ENCODE measurements around the gene LTA. TPM values are rescaled to one million over a fixed set of nuclear protein-coding genes. Genes with fewer than 3 reads are reported as not detected.
A peak's percentile ranks its signal among the peaks of the same experiment; 100 is the strongest.

The LTA gene
- total and polyA plus RNA-seq, 2 experiments from 2014 or later: not detected

DNA sequence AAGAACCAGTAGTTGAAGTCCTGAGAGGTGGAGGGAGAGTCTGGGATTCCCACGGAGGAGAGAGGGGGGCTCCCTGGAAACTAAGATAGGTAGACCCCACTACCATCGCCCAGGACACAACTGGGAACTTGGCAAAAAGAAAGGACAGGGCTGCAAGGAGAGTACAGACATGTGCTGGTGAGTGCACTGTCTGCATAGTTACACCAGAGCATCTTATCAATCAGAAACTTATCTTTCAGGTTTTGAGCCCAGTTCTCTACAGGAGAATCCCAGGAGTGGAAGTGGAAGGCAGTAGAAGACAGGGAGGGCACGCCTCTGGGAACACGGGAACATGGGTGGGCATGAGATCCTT, 12.5 kb upstream of the LTA start:
- DNase-seq (ENCODE audit: low read depth in 1 of 2, low spot score in 1 of 2): no peak
- TF ChIP-seq CTCF (IDR thresholded peaks at IDR 0.05; ENCODE audit: low read depth, low read length): no peak
- Histone ChIP-seq H3K27ac (peak overlapping the region; percentile 64), H3K4me1 (ENCODE audit: low read depth) (peaks cover 5% of the 10 kb centered on the region), H3K4me3 (no peak overlapping the region), H3K9me3 (ENCODE audit: low read depth) (no peaks in the 10 kb centered on the region), H3K27me3 (no peaks in the 10 kb centered on the region), H3K36me3 (peaks cover 8% of the 10 kb centered on the region)

- TF ChIP-seq CTCF (IDR thresholded peaks at IDR 0.05; ENCODE audit: low read depth, low read length): no peak
- H3K27me3 ChIP-seq: no peaks in the 10 kb centered on the region
- H3K4me1 ChIP-seq (ENCODE audit: low read depth): peaks cover 5% of the 10 kb centered on the region
- H3K4me3 ChIP-seq: no peak overlapping the region
- peaks cover 6% of the 10 kb centered on the region for H3K36me3 ChIP-seq
- peak in 1 of 2 donors; percentile 76 for DNase-seq (ENCODE audit: low read depth in 1 of 2, low spot score in 1 of 2)
- H3K27ac ChIP-seq: peak overlapping the region; percentile 64
- H3K9me3 ChIP-seq (ENCODE audit: low read depth): no peaks in the 10 kb centered on the region
Observed at GRCh38 chr6:31559958-31560696, 12.0 kb upstream of the LTA start.

DNA sequence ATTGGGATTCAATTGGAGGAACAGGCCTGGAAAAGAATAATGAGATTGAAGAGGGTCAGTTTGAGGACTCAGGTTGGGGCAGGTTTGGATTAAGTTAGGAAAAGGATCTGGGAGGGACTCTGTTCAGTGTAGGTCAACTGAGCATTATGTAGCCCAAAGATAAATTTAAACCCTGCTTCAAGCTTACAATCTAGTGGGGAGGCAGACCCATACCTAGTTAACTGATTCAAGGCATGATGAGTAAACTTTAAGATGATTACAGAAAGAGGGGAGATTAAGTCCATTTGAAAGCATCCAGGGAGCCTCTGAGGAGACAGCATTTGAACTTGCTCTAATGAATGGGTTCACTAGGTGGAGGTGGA, 11.4 kb upstream of the LTA start:
- H3K36me3 ChIP-seq: peaks cover 6% of the 10 kb centered on the region
- TF ChIP-seq CTCF (IDR thresholded peaks at IDR 0.05; ENCODE audit: low read depth, low read length): no peak
- H3K9me3 ChIP-seq (ENCODE audit: low read depth): no peaks in the 10 kb centered on the region
- DNase-seq (ENCODE audit: low read depth in 1 of 2, low spot score in 1 of 2): no peak
- H3K4me3 ChIP-seq: no peak overlapping the region
- peaks cover 5% of the 10 kb centered on the region for H3K4me1 ChIP-seq (ENCODE audit: low read depth)
- no peaks in the 10 kb centered on the region for H3K27me3 ChIP-seq
- H3K27ac ChIP-seq: peak overlapping the region; percentile 64

- H3K27me3 ChIP-seq: no peaks in the 10 kb centered on the region
Observed at GRCh38 chr6:31567531-31568370, 4.3 kb upstream of the LTA start.

DNA sequence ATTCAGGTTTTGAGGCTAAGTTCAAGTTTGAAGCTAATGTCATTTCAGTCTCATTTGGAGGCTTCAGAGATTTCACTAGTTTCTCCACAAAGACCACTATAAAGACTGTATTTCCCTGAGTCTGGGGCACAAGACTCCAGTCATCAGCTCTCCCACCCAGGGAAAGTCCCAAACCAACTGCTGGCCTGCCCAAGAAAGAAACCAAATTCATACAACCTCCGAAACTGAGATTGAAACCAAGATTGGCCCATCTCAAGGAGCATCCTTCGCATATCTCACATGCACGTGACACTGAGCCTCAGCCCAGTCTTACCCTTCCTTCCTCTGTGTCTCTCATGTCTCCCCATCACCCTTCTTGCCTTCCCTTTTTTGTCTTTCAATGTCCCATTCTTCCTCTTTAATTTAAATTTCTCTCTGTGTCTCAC, 3.5 kb upstream of the LTA start:
- H3K4me3 ChIP-seq: no peak overlapping the region
- no peak for DNase-seq (ENCODE audit: low read depth in 1 of 2, low spot score in 1 of 2)
- no peaks in the 10 kb centered on the region for H3K4me1 ChIP-seq (ENCODE audit: low read depth)
- no peak for TF ChIP-seq CTCF (IDR thresholded peaks at IDR 0.05; ENCODE audit: low read depth, low read length)
- no peak overlapping the region for H3K27ac ChIP-seq
- H3K36me3 ChIP-seq: no peaks in the 10 kb centered on the region
- no peaks in the 10 kb centered on the region for H3K9me3 ChIP-seq (ENCODE audit: low read depth)
- H3K27me3 ChIP-seq: no peaks in the 10 kb centered on the region

More at GRCh38 chr6:31567531-31568370, 4.3 kb upstream of the LTA start:
- Histone ChIP-seq H3K4me1 (ENCODE audit: low read depth) (no peaks in the 10 kb centered on the region), H3K36me3 (no peaks in the 10 kb centered on the region), H3K4me3 (no peak overlapping the region), H3K27ac (no peak overlapping the region), H3K9me3 (ENCODE audit: low read depth) (no peaks in the 10 kb centered on the region)
- DNase-seq (ENCODE audit: low read depth in 1 of 2, low spot score in 1 of 2): no peak
- no peak for TF ChIP-seq CTCF (IDR thresholded peaks at IDR 0.05; ENCODE audit: low read depth, low read length)

Data from cardiac muscle cell (in vitro differentiated cells and primary cell).